Measurements from ENCODE around the gene BUD23. TPM values are rescaled to one million over a fixed set of nuclear protein-coding genes. Genes with fewer than 3 reads are reported as not detected.
A peak's percentile ranks its signal among the peaks of the same experiment; 100 is the strongest.

Gene BUD23
- total RNA-seq, 2 donors from 2014 or later = 34.3 to 43.3 TPM

GRCh38 chr7:73739387-73739767, 56.0 kb downstream of the BUD23 start:
- no peaks in the 10 kb centered on the region for H3K27me3 ChIP-seq
- ATAC-seq (no peak), DNase-seq (peak in 3 of 4 donors; percentile 36 to 46 (median 43))
- whole genome bisulfite sequencing, 2 donors = 22 to 28% methylated on average over 13 of the region's 13 CpGs
- peaks cover 88% of the 10 kb centered on the region for H3K4me1 ChIP-seq
- H3K4me3 ChIP-seq = peak overlapping the region in 1 of 2 donors; percentile 7
- TF ChIP-seq CTCF (IDR thresholded peaks at IDR 0.05) = no peak
- no peak for TF ChIP-seq POLR2A (IDR thresholded peaks at IDR 0.05)
- intact Hi-C loops (cut with DNase I) = no loop called here
- H3K9me3 ChIP-seq = no peaks in the 10 kb centered on the region
- H3K36me3 ChIP-seq (replicated peaks in 1 of 2; ENCODE audit: insufficient read depth in 1 of 2, low read depth in 2 of 2) = peaks cover 0 to 7% of the 10 kb centered on the region in 2 donors
- H3K27ac ChIP-seq = peak overlapping the region; percentile 94 to 100 (median 98)

- intact Hi-C loops (cut with DNase I) = no loop called here
- Histone ChIP-seq H3K4me1 (peaks cover 87% of the 10 kb centered on the region), H3K27me3 (no peaks in the 10 kb centered on the region), H3K4me3 (no peak overlapping the region), H3K27ac (peak overlapping the region; percentile 51 to 100 (median 98)), H3K9me3 (no peaks in the 10 kb centered on the region), H3K36me3 (replicated peaks in 1 of 2; ENCODE audit: insufficient read depth in 1 of 2, low read depth in 2 of 2) (peaks cover 0 to 7% of the 10 kb centered on the region in 2 donors)
- TF ChIP-seq POLR2A (IDR thresholded peaks at IDR 0.05) (no peak), CTCF (IDR thresholded peaks at IDR 0.05) (no peak)
- 88 to 97% methylated on average over 7 of the region's 7 CpGs for WGBS, 2 donors
- ATAC-seq = no peak
- DNase-seq = no peak
Observed at GRCh38 chr7:73740212-73740611, 56.8 kb downstream of the BUD23 start.

- Histone ChIP-seq H3K36me3 (replicated peaks in 1 of 2; ENCODE audit: insufficient read depth in 1 of 2, low read depth in 2 of 2) (peaks cover 0 to 7% of the 10 kb centered on the region in 2 donors), H3K4me3 (no peak overlapping the region), H3K4me1 (peaks cover 86% of the 10 kb centered on the region), H3K27me3 (no peaks in the 10 kb centered on the region), H3K27ac (peak overlapping the region; percentile 51 to 100 (median 98)), H3K9me3 (no peaks in the 10 kb centered on the region)
- ATAC-seq = no peak
- intact Hi-C loops (cut with DNase I) = no loop called here
- DNase-seq = peak in 1 of 4 donors; percentile 27
- 75 to 77% methylated on average over 5 of the region's 5 CpGs for WGBS, 2 donors
- TF ChIP-seq CTCF (IDR thresholded peaks at IDR 0.05) (no peak), POLR2A (IDR thresholded peaks at IDR 0.05) (no peak)
Observed at GRCh38 chr7:73740771-73741170, 57.4 kb downstream of the BUD23 start.

- peak in 3 of 4 donors; percentile 35 to 54 (median 48) for DNase-seq
- H3K27ac ChIP-seq = peak overlapping the region; percentile 96 to 100 (median 98)
- WGBS, 2 donors = 61 to 72% methylated on average over 5 of the region's 5 CpGs
Observed at GRCh38 chr7:73741600-73741999, 58.2 kb downstream of the BUD23 start.

More at GRCh38 chr7:73741600-73741999, 58.2 kb downstream of the BUD23 start:
- intact Hi-C loops (cut with DNase I) = no loop called here
- Histone ChIP-seq H3K4me1 (peaks cover 86% of the 10 kb centered on the region), H3K4me3 (no peak overlapping the region), H3K36me3 (replicated peaks in 1 of 2; ENCODE audit: insufficient read depth in 1 of 2, low read depth in 2 of 2) (peaks cover 0 to 1% of the 10 kb centered on the region in 2 donors), H3K27me3 (no peaks in the 10 kb centered on the region), H3K9me3 (no peaks in the 10 kb centered on the region)
- no peak for ATAC-seq
- TF ChIP-seq POLR2A (IDR thresholded peaks at IDR 0.05) = no peak
- TF ChIP-seq CTCF (IDR thresholded peaks at IDR 0.05) = no peak
